Esophagus squamous epithelium (tissue), 4 donors: ENCODE data around the gene ITGA6.

Source experiments
- POLR2A ChIP-seq, 4 donors: fragments of 450-650 bp; IDR thresholded peaks; one replicate each; pipeline ENCODE4 v1.6.1; 2017; ENCODE audit warnings: antibody characterized with exemption in 4 of 4, mild to moderate bottlenecking in 4 of 4, moderate library complexity in 3 of 4
- TF ChIP-seq, protein P1 (sequence below), 6 experiments: fragments of 450-650 bp in 4 of 6; fragments of 200-600 bp in 2 of 6; sonication (generic) in 2 of 6; IDR thresholded peaks; one replicate each; pipeline ENCODE4 v1.5.1; 2016 to 2019; ENCODE audit warnings: antibody characterized with exemption in 6 of 6, mild to moderate bottlenecking in 4 of 6, moderate library complexity in 4 of 6

- TF ChIP-seq, protein P1, sequence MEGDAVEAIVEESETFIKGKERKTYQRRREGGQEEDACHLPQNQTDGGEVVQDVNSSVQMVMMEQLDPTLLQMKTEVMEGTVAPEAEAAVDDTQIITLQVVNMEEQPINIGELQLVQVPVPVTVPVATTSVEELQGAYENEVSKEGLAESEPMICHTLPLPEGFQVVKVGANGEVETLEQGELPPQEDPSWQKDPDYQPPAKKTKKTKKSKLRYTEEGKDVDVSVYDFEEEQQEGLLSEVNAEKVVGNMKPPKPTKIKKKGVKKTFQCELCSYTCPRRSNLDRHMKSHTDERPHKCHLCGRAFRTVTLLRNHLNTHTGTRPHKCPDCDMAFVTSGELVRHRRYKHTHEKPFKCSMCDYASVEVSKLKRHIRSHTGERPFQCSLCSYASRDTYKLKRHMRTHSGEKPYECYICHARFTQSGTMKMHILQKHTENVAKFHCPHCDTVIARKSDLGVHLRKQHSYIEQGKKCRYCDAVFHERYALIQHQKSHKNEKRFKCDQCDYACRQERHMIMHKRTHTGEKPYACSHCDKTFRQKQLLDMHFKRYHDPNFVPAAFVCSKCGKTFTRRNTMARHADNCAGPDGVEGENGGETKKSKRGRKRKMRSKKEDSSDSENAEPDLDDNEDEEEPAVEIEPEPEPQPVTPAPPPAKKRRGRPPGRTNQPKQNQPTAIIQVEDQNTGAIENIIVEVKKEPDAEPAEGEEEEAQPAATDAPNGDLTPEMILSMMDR (IDR thresholded peaks at IDR 0.05), result no peak
- no peak for TF ChIP-seq POLR2A (IDR thresholded peaks at IDR 0.05)
Observed at GRCh38 chr2:172488556-172488955, 61.2 kb downstream of the ITGA6 start.
